Measurements from ENCODE around the gene DHRS7B. TPM values are rescaled to one million over a fixed set of nuclear protein-coding genes. Genes with fewer than 3 reads are reported as not detected.

DHRS7B gene
- total and polyA plus RNA-seq, 2 of the 13 experiments (the other 11 are each of a cell fraction or from before 2014, with no cell fraction given) = 20.0 to 35.8 TPM

DNA sequence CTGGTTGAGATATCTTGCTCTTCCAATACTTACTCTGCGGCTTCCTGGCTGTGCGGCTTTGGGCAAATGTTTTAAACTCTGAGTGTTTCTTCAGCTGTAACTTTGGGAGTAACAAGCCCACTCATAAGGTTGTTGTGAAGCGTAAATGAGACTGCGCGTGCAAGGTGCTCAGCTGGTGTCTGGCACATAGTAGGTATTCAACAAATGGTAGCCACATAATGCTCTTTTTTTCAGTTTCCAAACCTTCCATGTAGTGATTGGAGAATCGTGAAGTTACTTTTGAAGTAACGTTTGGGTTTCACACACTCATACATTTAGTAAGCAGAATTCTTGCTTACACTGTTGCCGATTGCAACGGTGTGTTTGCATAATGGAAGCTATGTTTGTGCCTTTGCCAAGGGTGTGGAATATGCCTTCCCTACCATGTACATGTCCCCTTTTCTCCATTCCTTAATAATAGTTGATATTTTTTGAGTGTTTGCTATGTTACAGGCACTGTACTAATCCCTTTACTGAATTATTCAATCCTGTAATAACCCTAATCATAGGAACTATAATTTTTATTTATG, 829 bp downstream of the DHRS7B start:
- CTCF ChIA-PET (ENCODE audit: low intra/inter-chr PET ratio, low total read pairs) = no interaction called here
- peak overlapping the region; percentile 86 for H3K4me2 ChIP-seq (ENCODE audit: low read depth, low read length)
- no peak for DNase-seq (ENCODE audit: low spot score)
- no peaks in the 10 kb centered on the region for H3K27me3 ChIP-seq (ENCODE audit: control insufficient read depth in 1 of 2, insufficient read depth in 2 of 2, low read length in 2 of 2)
- no peaks in the 10 kb centered on the region for H4K20me1 ChIP-seq (ENCODE audit: insufficient read depth, low read length)
- 0% methylated on average over 8 of the region's 9 CpGs for WGBS (ENCODE audit: low lambda C conversion rate)
- no TSS peak for BruUV-seq (replicated peaks)
- peak overlapping the region; percentile 85 for H3K27ac ChIP-seq (ENCODE audit: extremely low read length, insufficient read depth, low read length)
- H3K9me3 ChIP-seq (ENCODE audit: low read length) = no peaks in the 10 kb centered on the region
- peak; percentile 16; the same call in 1 of the 3 replicates for ATAC-seq
- H3K9ac ChIP-seq (ENCODE audit: insufficient read depth, low read depth, low read length) = peak overlapping the region; percentile 78
- in situ Hi-C loops (cut with HindIII; ENCODE audit: extremely low pct_ligation_motif_present, low pct_unique_long_range_greater_than_20kb) = loop anchor here (10.0 kb wide), 2 partner anchors 157 to 387 kb away; partner anchors contain the start of gene MAP2K3
- peak overlapping the region; percentile 69 to 92 (median 71) for H3K4me3 ChIP-seq (replicated peaks in 1 of 3; ENCODE audit: insufficient read depth in 1 of 3, low read depth in 2 of 3, low read length in 3 of 3)
- H3K36me3 ChIP-seq (replicated peaks in 1 of 2; ENCODE audit: control insufficient read depth in 1 of 2, insufficient read depth in 2 of 2, low read length in 2 of 2) = no peaks in the 10 kb centered on the region
- intact Hi-C loops (cut with micrococcal nuclease; ENCODE audit: unreplicated experiment) = loop anchor here (2.0 to 5.0 kb wide), 3 partner anchors 85 to 155 kb away; partner anchors contain the start of genes MAP2K3 and USP22
- TF ChIP-seq ZKSCAN1 (IDR thresholded peaks at IDR 0.05; ENCODE audit: low read length) (peak; percentile 96), ZNF646 (CRISPR knock-in tag; IDR thresholded peaks at IDR 0.05) (0 out of 2 replicates have a peak, but pooled peaks have one; percentile 25), NCOA1 (CRISPR knock-in tag; IDR thresholded peaks at IDR 0.05) (0 out of 2 replicates have a peak, but pooled peaks have one; percentile 31), ZNF468 (CRISPR knock-in tag; IDR thresholded peaks at IDR 0.05) (no peak), HDAC6 (IDR thresholded peaks at IDR 0.05; ENCODE audit: low read depth, low read length) (no peak), NCOA2 (CRISPR knock-in tag; IDR thresholded peaks at IDR 0.05) (no peak), HOXA5 (CRISPR knock-in tag; IDR thresholded peaks at IDR 0.05) (0 out of 2 replicates have a peak, but pooled peaks have one; percentile 10)
- POLR2A ChIA-PET = interaction anchor here (1.2 to 1.6 kb wide), 2 partner anchors 84 to 86 kb away, joined by 7 to 8 read pairs; partner anchors contain the start of gene USP22
- FAIRE-seq = no peak
- H3K4me1 ChIP-seq (ENCODE audit: insufficient read depth, low read length) = peaks cover 18% of the 10 kb centered on the region
- peaks cover 17% of the 10 kb centered on the region for H3K79me2 ChIP-seq (ENCODE audit: insufficient read depth, low read length)
- peak overlapping the region; percentile 18 for H2AFZ ChIP-seq (ENCODE audit: low read length)
